Measurements from ENCODE around the gene TMEM255B. TPM values are rescaled to one million over a fixed set of nuclear protein-coding genes. Genes with fewer than 3 reads are reported as not detected.

TMEM255B gene
- total RNA-seq, 1 experiment from 2014 or later: 2.8 TPM

GRCh38 chr13:113822956-113823744 lies 64.1 kb downstream of the TMEM255B start:
- peaks cover 2 to 30% (median 28%) of the 10 kb centered on the region in 3 experiments for H3K36me3 Mint-ChIP-seq (ENCODE audit: insufficient read depth in 1 of 3, low read depth in 3 of 3)
- Histone ChIP-seq H2BK20ac (ENCODE audit: low read depth, low read length, poor library complexity, severe bottlenecking) (no peak overlapping the region), H3K4ac (ENCODE audit: low read depth, low read length) (no peak overlapping the region), H3K14ac (ENCODE audit: insufficient read depth, low read length) (no peak overlapping the region), H4K5ac (ENCODE audit: insufficient read length, low read depth, low read length) (no peak overlapping the region), H3K27me3 (ENCODE audit: insufficient read depth, low read length) (no peaks in the 10 kb centered on the region), H3K18ac (ENCODE audit: insufficient read length, low read depth, low read length) (no peak overlapping the region), H2AFZ (ENCODE audit: low read length) (no peak overlapping the region), H3T11ph (ENCODE audit: low read length) (no peak overlapping the region), H4K8ac (replicated peaks; ENCODE audit: insufficient read length, low read depth, low read length) (no peak overlapping the region), H3K79me2 (ENCODE audit: insufficient read depth, low read length) (no peaks in the 10 kb centered on the region), H2BK120ac (ENCODE audit: low read depth, low read length, poor library complexity, severe bottlenecking) (no peak overlapping the region), H3K56ac (ENCODE audit: insufficient read length, low read depth, low read length) (no peak overlapping the region), H3K9ac (ENCODE audit: extremely low read depth, insufficient read length, low read length) (no peak overlapping the region), H4K20me1 (ENCODE audit: control insufficient read depth, insufficient read depth, insufficient read length) (no peaks in the 10 kb centered on the region), H2BK15ac (ENCODE audit: low read depth, low read length) (no peak overlapping the region), H3K79me1 (ENCODE audit: insufficient read depth, low read depth, low read length, poor library complexity, severe bottlenecking) (no peaks in the 10 kb centered on the region), H3K23me2 (ENCODE audit: insufficient read length, low read depth, low read length, poor library complexity, severe bottlenecking) (no peaks in the 10 kb centered on the region), H2BK12ac (ENCODE audit: insufficient read length, low read depth, low read length) (no peak overlapping the region), H3K27ac (ENCODE audit: insufficient read length, low read depth, low read length) (no peak overlapping the region), H2BK5ac (ENCODE audit: insufficient read length, low read length) (no peak overlapping the region), H3K9me3 (ENCODE audit: control insufficient read depth, low read depth, low read length) (no peaks in the 10 kb centered on the region), H3K4me2 (ENCODE audit: insufficient read depth, insufficient read length, low read length) (no peak overlapping the region), H3K4me1 (ENCODE audit: insufficient read depth, low read length) (no peaks in the 10 kb centered on the region), H2AK5ac (ENCODE audit: insufficient read length, low read length) (no peak overlapping the region), H3K23ac (ENCODE audit: insufficient read length, low read depth, low read length) (no peak overlapping the region), H4K91ac (ENCODE audit: insufficient read length, low read depth, low read length) (no peak overlapping the region)
- no peaks in the 10 kb centered on the region for H3K9me3 Mint-ChIP-seq
- peak overlapping the region in 2 of 3 experiments; percentile 69 to 75; a peak in 3 of 7 replicates for H3K27ac Mint-ChIP-seq
- H3K4me1 Mint-ChIP-seq: no peaks in the 10 kb centered on the region
- H3K27me3 Mint-ChIP-seq (ENCODE audit: low read depth): no peaks in the 10 kb centered on the region
- no peak for DNase-seq
- no CpG with 5 or more reads among the region's 45 CpGs for WGBS (ENCODE audit: extremely low coverage, insufficient read length, low lambda C conversion rate)
- no peak for TF ChIP-seq CTCF (conservative IDR thresholded peaks at IDR 0.05)
- no peak overlapping the region for H3K4me3 Mint-ChIP-seq

All from H9 (cell line).